ENCODE data around the gene MAPK8IP3. TPM values are rescaled to one million over a fixed set of nuclear protein-coding genes. Genes with fewer than 3 reads are reported as not detected.

MAPK8IP3 gene
- total RNA-seq, 1 experiment from 2014 or later, result 19.3 TPM

DNA sequence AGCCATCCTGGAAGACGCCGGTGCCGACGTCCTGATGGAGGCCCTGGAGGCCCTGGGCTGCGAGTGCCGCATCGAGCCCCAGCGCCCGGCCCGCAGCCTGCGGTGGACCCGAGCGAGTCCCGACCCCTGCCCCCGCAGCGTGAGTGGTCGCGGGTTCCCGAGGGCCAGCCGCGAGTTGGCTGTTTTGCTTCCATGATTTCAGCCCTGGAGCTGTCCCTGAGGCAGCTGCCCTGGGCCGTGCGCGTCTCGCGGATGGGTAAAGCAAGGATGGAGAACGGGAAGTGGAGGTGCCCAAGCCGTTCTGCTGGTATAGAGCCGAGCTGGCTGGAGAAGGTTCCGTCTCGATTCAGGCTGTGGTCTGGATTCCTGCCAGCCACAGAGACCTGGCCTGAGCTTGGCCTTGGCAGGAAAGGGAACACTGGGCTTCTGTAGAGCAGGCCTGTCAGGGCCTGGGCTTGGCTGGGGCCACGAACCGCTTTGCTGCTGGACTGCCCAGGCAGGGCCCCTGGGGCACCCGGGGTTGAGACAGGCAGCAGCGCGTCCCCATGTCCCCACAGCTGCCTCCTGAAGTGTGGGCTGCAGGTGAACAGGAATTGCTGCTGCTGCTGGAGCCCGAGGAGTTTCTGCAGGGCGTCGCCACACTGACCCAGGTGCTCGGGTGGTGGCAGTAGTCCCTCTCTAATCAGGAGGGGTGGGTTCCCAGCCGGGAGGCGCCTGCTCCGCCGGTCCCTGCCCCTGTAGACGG, 67.9 kb downstream of the MAPK8IP3 start:
- in situ Hi-C loops (cut with HindIII; ENCODE audit: low pct_unique_long_range_greater_than_20kb, low sequenced_read_pairs), result no loop called here
- DNase-seq (ENCODE audit: low read depth, low spot score), result no peak

DNA sequence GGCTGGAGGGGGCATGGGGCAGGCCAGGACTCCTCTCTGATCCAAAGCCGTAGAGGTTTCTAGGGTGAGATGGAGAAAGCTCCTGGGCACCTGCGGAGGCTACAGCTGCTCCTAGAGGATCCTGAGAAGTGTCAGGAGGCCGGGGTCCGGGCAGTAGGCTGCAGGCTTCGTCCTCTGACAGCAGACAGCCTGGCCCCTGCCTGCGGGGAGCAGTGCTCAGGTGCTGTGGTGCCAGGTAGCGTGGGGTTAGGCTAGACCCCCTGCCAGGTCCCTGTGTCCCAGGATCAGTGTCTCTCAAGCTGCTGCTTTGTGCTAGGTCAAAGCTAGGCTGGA, 68.4 kb downstream of the MAPK8IP3 start:
- in situ Hi-C loops (cut with HindIII; ENCODE audit: low pct_unique_long_range_greater_than_20kb, low sequenced_read_pairs), result no loop called here
- DNase-seq (ENCODE audit: low read depth, low spot score), result no peak

DNA sequence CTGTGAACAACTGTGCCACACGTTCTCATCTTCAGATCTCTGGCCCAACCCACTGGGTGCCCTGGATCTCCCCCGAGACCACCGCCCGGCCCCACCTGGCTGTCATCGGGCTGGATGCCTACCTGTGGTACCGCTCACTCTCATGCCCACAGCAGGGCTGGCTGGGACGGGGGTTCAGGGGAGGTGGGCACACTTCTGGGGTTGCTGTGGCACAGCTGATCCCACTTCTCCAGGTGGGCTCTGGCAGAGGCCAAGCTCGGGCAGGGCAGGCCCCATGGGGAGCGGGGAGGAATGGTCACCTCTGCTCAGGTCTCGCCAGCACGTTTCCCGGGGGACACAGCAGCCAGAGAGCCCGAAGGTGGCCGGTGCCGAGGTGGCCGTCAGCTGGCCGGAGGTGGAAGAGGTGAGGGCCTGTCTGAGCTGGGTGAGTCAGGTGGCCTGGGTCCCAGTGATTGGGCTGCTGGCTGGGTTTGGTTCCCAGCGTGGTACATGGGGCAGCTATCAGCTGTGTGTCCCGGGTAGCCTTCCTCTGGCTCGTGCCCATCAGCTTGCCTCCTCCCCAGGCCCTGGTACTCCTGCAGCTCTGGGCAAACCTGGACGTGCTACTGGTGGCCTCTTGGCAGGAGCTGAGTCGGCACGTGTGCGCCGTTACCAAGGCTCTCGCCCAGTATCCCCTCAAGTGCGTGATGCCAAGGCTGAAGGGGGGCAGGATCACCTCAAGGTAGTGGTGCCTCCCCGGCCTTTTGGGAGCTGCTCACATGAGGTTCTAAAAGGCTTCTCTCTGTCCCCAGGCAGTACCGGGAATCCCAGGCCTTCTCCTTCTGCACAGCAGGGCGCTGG, 69.2 kb downstream of the MAPK8IP3 start:
- in situ Hi-C loops (cut with HindIII; ENCODE audit: low pct_unique_long_range_greater_than_20kb, low sequenced_read_pairs), result no loop called here
- DNase-seq (ENCODE audit: low read depth, low spot score), result no peak

DNA sequence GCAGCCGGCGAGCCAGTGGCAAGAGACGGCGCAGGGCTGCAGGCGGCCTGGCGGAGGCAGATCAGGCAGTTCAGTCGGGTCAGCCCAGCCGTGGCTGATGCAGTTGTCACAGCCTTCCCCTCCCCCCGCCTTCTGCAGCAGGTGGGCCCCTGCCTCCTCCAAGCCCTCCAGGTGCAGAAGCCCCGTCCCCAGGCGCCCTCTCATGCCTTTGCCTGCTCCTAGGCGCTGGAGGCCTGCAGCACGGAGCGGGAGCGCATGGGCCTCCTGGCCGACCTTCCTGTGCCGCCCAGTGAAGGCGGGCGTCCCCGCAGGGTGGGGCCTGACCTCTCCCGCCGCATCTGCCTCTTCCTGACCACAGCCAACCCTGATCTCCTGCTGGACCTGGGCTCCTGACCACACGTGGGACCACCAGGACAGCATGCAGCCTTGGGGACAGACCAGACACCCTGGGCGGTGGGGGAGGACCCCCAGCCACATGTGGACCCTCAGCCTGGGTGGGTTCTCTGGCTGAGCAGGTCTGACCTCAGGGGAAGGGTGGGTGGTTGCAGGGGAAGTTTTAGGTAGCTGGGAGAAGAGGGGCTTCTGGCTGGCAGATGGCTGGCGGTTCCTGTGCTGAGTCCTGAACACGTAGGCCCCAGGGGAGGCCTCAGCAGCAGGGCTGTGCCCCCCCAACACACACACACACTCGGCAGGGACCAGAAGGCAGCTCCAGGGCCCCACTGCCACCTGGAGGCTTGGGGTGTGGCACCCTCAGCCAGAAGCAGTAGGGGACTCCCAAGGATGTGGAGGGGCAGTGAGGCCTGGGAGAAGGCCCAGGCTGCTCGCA, 70.1 kb downstream of the MAPK8IP3 start:
- in situ Hi-C loops (cut with HindIII; ENCODE audit: low pct_unique_long_range_greater_than_20kb, low sequenced_read_pairs), result no loop called here

DNA sequence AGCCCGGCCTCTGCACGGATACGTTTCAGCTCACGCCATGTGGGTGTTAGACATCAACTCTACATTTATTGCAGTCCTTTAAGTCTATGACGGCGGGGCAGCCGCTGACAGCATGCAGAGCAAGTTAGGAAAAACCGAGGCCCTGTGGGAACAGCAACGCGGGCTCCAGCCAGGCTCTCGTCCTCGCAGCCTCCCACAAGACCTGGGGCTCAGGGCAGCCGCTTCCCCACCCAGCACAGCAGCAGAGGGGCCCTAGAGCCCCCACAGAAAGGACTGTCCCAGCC, 70.6 kb downstream of the MAPK8IP3 start:
- no peak for DNase-seq (ENCODE audit: low read depth, low spot score)
- in situ Hi-C loops (cut with HindIII; ENCODE audit: low pct_unique_long_range_greater_than_20kb, low sequenced_read_pairs), result no loop called here

More for the DNA sequence above, 70.1 kb downstream of the MAPK8IP3 start:
- no peak for DNase-seq (ENCODE audit: low read depth, low spot score)

DNA sequence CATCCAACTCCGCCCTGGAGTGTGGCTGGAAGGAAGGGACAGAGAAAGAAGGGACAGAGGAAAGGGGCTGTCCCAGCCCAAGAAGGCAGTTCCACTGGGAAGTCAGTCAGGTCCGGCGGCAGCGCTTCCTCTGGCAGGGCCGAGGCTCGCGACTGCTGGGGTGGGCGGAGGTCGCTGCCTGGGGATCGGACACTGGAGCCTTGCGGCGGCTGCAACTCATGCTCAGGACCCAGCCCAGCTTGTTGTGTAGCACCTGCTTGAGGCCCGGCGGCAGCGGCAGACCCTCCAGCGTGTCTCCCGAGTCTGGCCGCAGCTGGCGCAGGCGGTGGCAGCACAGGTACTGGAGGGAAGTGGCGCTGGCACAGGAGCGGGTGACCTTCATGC, 71.0 kb downstream of the MAPK8IP3 start:
- no peak for DNase-seq (ENCODE audit: low read depth, low spot score)
- in situ Hi-C loops (cut with HindIII; ENCODE audit: low pct_unique_long_range_greater_than_20kb, low sequenced_read_pairs), result no loop called here

DNA sequence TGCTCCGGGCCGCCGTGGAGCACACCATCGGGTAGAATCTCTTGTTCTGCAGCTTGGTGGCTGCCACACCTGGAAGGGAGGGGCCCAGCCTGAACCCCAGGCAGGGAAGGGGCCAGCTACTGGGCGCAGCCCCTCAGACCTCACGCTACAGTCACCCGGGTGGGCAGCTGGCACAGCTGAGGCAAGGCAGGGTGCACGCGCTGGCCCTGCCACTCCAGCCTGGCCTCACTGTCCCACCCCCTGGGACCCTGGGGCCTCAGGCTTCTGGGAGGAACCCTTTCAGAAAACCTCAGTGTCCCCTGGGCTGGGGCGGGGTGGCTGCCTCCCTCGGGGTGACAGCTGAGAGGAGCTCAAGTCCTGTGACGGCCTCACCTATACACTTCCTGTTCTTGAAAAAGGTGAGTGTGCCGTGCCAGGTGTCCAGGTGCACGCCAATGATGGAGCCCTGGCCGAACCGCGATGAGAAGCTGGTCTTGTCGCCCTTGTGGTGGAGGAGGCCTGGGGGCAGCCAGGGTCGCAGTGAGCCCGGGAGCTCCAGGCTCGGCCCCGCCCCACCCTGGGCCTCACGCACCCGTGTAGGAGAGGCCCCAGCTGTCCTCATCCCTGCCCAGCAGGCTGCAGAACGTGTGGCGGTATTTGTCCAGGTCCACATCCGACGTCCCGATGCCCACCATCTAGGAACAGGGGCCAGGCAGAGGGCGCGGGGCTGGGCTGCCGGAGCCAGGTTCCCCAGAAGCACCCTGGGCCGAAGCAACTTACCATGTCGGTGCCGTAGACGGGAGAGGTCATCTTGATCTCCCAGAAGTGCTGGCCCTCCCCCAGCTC, 71.6 kb downstream of the MAPK8IP3 start:
- in situ Hi-C loops (cut with HindIII; ENCODE audit: low pct_unique_long_range_greater_than_20kb, low sequenced_read_pairs), result no loop called here
- no peak for DNase-seq (ENCODE audit: low read depth, low spot score)

DNA sequence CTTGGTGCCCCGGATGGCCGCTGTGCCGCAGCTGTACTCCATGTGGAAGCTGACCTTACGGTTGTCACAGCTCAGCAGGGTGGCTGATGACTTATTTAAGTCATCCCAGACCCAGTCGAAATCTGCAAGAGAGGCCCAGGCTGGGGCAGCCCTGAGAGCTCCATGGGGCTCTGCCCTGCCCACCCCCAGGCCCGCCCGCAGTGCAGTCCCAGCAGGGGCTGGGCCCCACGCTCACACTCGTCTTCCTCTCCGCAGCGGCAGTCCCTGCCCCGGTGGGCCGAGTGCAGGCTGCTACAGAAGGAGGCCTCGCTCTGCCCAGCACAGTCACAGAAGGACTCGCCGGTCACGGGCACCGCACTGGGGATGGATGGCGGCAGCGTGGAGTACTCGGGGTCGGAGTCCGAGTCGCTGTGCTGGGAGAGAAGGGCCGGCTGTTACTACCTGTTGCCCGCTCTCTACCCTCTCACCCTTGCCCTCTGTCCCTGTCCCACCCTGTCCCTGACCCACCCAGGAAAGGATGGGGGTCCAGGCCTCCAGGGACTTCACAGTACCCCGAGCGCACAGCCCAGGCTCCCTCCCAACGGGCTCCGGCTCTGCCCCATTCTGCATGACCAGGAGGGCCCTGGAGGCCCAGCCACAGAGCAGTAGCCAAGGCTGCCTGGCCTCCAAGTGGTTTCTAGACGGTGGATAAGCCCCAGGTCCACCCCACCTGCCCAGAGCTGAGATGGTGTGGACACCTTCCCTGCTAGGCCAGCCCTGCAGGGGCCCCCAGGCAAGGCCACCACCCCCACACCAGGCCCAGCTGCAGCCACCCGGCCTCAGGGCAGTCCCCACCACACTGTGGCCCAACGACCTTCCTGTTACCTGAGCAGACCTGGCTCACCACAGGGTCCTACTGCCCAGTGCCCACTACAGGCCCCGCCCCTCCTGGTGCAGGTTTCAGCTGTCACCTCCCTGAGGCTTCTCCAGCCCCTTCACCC, 72.5 kb downstream of the MAPK8IP3 start:
- in situ Hi-C loops (cut with HindIII; ENCODE audit: low pct_unique_long_range_greater_than_20kb, low sequenced_read_pairs), result no loop called here

DNA sequence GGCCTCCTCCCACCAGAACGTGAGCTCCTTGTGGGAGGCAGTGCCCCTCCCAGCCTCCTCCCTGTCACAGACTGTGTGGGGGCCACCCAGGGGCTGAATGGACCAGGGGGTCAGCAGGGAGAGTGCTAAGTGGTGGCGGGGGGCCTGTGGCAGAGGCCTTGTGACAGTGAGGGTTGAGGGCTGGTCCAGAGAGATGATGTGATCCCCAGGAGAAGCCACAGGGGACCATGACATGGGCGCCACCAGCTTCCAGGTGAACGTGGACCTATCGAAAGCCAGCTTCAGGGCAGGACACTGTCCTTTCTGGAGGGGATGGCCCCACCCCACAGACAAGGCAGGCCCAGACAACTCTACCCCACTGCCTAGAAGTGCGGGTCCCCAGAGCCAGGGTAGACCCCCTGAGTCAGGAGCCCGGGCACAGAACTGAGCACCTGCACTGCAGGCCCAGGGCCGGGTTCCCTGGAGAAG, 73.3 kb downstream of the MAPK8IP3 start:
- DNase-seq (ENCODE audit: low read depth, low spot score), result no peak
- in situ Hi-C loops (cut with HindIII; ENCODE audit: low pct_unique_long_range_greater_than_20kb, low sequenced_read_pairs), result no loop called here

More for the DNA sequence above, 72.5 kb downstream of the MAPK8IP3 start:
- DNase-seq (ENCODE audit: low read depth, low spot score), result no peak

DNA sequence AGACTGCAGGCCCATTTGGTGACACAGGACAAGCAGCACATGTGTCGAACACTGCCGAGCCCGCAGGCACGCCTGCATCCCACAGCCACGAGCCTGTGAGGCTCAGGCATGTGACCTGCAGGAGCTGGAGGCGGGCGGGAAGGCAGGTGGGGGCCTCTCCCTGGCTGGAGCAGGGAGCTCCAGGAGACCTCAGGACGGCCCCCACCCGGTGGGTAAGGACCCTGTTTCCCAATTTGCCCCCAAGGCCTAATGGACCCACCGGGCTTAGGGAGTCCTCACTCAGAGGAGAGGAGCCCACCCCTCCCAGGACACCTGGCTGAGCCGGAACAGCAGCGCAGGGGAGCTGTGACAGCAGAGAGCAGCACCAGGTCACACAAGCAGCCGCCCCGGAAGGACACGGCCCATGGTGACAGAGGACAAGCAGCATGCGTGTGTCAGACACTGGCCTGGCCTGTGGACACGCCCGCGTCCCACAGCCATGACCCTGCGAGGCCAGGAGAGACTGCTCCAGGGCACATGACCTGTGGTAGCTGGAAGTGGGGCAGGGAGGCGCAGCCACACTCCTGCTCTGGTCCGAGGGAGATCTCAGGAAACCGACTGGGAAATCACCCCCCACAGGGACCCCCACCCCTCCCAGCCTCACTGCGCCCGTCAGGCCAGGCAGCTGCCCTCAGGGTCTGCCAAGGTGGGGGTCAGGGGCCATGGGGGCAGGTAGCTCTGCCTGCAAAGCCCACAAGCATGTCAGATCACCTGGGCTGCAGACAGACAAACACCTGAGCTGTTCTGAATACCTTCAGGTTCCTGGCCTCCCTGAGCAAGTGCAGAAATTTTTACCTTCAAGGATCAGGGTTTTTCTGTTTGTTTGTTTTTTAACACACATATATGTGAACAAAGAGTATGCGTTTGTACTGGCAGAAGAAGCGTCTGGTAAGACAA, 74.0 kb downstream of the MAPK8IP3 start:
- in situ Hi-C loops (cut with HindIII; ENCODE audit: low pct_unique_long_range_greater_than_20kb, low sequenced_read_pairs), result no loop called here

DNA sequence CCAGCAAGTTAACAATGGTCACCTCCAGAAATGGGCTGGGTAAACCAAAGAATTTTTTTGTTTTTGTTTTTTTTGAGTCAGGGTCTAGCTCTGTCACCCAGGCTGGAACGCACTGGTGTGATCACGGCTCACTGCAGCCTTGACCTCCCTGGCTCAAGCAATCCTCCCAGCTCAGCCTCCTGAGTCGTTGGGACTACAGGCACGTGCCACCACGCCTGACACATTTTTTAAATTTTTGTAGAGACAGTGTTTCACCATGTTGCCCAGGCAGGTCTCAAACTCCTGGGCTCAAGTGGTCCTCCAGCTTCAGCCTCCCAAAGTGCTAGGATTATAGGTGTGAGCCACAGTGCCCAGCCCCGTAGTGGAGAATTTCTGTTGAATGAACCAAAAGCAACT, 74.7 kb downstream of the MAPK8IP3 start:
- DNase-seq (ENCODE audit: low read depth, low spot score), result no peak
- in situ Hi-C loops (cut with HindIII; ENCODE audit: low pct_unique_long_range_greater_than_20kb, low sequenced_read_pairs), result no loop called here

More for the DNA sequence above, 74.0 kb downstream of the MAPK8IP3 start:
- DNase-seq (ENCODE audit: low read depth, low spot score), result no peak

DNA sequence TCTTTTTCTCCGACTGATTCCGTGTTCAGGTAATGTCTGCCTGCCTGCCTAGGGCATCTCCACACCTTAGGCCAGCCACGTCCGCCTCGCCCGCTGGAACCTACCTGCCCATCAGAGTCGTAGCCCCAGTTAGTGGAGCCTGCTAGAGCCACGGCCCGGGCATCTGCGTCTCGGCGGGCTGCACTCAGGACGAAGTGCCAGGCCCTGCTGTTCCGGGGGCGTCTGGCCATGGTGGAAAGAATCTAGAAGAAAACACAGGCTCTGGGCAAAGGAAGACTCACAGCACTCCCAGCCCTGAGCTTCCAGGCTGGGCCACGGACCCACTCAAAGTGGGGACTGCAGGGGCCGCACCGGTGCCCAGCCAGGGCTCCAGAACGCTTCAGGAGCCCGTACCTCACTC, 75.3 kb downstream of the MAPK8IP3 start:
- no peak for DNase-seq (ENCODE audit: low read depth, low spot score)
- in situ Hi-C loops (cut with HindIII; ENCODE audit: low pct_unique_long_range_greater_than_20kb, low sequenced_read_pairs), result no loop called here

DNA sequence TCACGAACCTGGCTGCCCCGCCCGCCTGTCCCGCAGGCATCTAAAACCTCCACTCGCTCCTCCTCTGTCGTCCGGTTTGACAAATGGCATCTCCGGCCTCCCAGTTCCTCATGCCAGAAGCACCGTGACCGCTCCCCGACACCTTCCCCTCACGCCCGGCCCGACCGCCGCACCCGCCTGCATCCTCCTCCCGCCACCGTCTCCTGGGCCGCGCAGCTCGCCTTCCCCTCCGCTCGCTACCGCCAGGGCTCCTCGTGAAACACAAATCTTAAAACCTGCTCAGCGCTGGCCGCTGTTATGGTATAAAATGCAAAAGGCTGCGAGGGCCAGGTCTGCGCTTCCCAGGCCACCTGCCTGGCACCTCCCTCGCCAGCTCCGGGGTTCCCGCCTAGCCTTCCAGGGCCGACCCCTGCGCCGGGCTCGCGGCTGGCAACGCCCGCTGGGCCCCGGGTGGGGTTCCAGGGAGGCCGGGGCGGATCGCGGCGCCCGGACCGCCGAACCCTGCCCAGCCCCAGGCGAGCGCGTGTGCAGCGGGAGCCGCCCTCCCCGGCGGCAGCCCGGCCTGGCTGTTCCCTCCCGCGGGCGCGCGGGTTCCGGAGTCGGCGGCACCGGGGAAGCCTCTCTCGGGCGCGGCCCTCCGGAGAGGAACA, 75.9 kb downstream of the MAPK8IP3 start:
- no peak for DNase-seq (ENCODE audit: low read depth, low spot score)
- in situ Hi-C loops (cut with HindIII; ENCODE audit: low pct_unique_long_range_greater_than_20kb, low sequenced_read_pairs), result no loop called here

DNA sequence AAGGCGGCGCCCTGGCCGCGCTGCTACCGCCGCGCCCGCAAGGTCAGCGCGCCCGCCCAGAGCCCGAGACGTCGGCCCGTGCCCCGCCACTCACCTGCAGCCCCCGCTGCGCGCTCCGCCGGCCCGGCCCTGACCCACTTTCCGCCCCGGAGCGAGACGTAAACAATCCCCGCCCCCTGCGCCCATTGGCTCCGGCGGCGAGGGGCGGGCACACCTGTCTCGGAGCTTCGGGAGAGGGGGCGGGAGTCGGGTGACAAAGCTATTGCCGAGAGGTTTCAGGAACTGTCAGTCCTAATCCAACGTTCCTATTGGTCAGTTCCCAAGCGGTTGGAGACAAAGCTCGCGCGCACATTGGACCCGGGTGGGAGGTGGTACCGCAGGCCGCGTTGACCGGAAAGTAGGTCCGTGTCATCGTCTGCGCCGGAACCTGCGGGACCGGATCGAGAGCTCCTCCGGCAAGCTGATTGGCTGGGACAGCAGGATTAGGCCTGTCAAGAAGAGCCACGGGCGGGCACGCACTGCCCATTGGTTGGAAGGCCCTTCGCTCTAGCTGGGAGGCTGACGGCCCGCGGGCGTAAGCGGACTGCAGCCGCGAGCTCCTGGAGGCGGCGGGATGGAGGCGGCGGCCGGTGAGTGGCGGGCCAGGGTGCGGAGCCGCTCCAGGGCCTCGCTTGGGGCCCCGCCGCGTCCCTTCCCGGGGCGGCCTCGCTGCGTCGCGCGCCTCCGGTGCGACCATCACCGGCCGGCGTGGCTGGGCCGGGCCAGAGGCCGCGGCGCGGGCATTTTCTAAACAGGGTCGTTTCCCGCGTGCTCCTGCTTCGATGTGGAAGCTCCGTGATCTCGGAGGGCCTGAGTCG, 76.6 kb downstream of the MAPK8IP3 start, which contains the start of the genes NUBP2 and SPSB3:
Gene NUBP2, plus strand, starts transcription at position 553 of the 857 bp plus-strand sequence. Its CDS starts 61 bp downstream, at position 614.
Gene SPSB3, minus strand, starts transcription at position 164 of the 857 bp plus-strand sequence. CDS start 1,088 bp downstream, outside the sequence.
- in situ Hi-C loops (cut with HindIII; ENCODE audit: low pct_unique_long_range_greater_than_20kb, low sequenced_read_pairs), result no loop called here

More for the DNA sequence above, 76.6 kb downstream of the MAPK8IP3 start, which contains the start of the genes NUBP2 and SPSB3:
- peak; percentile 99 for DNase-seq (ENCODE audit: low read depth, low spot score)
